Endothelial cell (in vitro differentiated cells): ENCODE measurements around the gene PDE4D. TPM values are rescaled to one million over a fixed set of nuclear protein-coding genes. Genes with fewer than 3 reads are reported as not detected.
"Not testable (repeated sequence)": the region's sequence is repeated elsewhere in the genome, so short reads cannot be mapped to it uniquely, and the experiment has no call there.

Experiments
- DNase-seq: peaks from one replicate; pipeline ENCODE4 v3.0.0; 2021; ENCODE audit warnings: low spot score
- H3K27ac Mint-ChIP-seq: one replicate; pipeline ENCODE4 v1.8.0; 2021; ENCODE audit warnings: mixed read lengths, inconsistent platforms; ENCODE audit not compliant: unreplicated experiment
- H3K27me3 Mint-ChIP-seq: one replicate; pipeline ENCODE4 v1.8.0; 2021; ENCODE audit warnings: mild to moderate bottlenecking, moderate library complexity, mixed read lengths, inconsistent platforms; ENCODE audit not compliant: unreplicated experiment
- H3K36me3 Mint-ChIP-seq: one replicate; pipeline ENCODE4 v1.8.0; 2021; ENCODE audit warnings: mild to moderate bottlenecking, low read depth, mixed read lengths, inconsistent platforms; ENCODE audit not compliant: unreplicated experiment
- H3K4me1 Mint-ChIP-seq: one replicate; pipeline ENCODE4 v1.8.0; 2021; ENCODE audit warnings: mild to moderate bottlenecking, mixed read lengths, inconsistent platforms; ENCODE audit not compliant: unreplicated experiment
- H3K4me3 Mint-ChIP-seq: one replicate; pipeline ENCODE4 v1.8.0; 2021; ENCODE audit warnings: mild to moderate bottlenecking, mixed read lengths, inconsistent platforms; ENCODE audit not compliant: unreplicated experiment
- H3K9me3 Mint-ChIP-seq: one replicate; pipeline ENCODE4 v1.8.0; 2021; ENCODE audit warnings: mixed read lengths, inconsistent platforms; ENCODE audit not compliant: unreplicated experiment
- total RNA-seq: library from RNA; stranded (reverse); fragmentation: NEBNext Ultra II Directional; extraction: Animal tissue kit (Norgen Biotek cat#: 25700); gene quantifications from one replicate; pipeline ENCODE4 v1.2.1, GENCODE V29; 2021; ENCODE audit not compliant: unreplicated experiment
- TF ChIP-seq, protein P1 (sequence below): fragments of 200-600 bp; sonication (generic); IDR thresholded peaks from one replicate; pipeline ENCODE4 v1.5.0; 2021; ENCODE audit warnings: antibody characterized with exemption; ENCODE audit not compliant: unreplicated experiment

Gene PDE4D
- total RNA-seq, 1 donor from 2014 or later = 9.4 TPM

DNA sequence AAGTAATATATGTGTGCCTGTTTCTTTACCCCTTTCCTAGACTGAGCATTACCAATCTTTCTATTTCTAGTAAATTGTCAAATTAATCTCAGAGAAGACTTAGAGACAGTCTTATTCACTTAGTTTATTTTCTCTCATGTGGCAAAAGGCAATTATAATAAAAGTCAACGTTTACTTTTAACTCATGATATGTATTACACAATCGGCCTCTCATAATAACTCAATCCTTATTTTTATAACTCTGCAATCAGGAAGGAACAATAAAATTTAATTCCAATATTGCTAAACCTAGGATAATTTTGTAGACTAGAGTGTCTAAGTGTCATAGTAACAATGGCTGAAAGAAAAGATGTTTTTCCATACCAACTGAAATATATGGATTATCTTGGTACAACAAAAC lies 214.6 kb downstream of the PDE4D start:
- Mint-ChIP-seq H3K27ac (no peak overlapping the region), H3K36me3 (no peaks in the 10 kb centered on the region), H3K4me1 (no peaks in the 10 kb centered on the region), H3K4me3 (no peak overlapping the region), H3K27me3 (no peaks in the 10 kb centered on the region), H3K9me3 (no peaks in the 10 kb centered on the region)
- DNase-seq = no peak
- TF ChIP-seq, protein P1, sequence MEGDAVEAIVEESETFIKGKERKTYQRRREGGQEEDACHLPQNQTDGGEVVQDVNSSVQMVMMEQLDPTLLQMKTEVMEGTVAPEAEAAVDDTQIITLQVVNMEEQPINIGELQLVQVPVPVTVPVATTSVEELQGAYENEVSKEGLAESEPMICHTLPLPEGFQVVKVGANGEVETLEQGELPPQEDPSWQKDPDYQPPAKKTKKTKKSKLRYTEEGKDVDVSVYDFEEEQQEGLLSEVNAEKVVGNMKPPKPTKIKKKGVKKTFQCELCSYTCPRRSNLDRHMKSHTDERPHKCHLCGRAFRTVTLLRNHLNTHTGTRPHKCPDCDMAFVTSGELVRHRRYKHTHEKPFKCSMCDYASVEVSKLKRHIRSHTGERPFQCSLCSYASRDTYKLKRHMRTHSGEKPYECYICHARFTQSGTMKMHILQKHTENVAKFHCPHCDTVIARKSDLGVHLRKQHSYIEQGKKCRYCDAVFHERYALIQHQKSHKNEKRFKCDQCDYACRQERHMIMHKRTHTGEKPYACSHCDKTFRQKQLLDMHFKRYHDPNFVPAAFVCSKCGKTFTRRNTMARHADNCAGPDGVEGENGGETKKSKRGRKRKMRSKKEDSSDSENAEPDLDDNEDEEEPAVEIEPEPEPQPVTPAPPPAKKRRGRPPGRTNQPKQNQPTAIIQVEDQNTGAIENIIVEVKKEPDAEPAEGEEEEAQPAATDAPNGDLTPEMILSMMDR = no peak

DNA sequence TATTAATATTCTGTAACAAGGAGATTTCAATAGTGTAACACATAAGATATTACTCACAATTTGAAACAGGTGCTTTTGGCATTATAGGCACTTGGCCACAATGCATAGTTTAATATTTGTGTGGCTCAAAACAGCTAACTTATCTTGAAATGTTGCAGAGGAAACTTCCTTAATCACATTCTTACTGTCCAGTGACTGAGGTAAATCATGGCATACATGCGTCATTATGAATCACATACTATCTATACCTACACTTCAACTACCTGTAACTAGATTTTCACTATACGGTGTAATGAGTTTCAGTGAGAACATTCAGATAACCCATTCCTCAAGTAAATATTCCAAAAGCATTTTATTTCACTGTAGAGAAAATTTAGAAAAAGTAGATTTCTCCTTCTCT lies 218.8 kb downstream of the PDE4D start:
- Mint-ChIP-seq H3K36me3 (no peaks in the 10 kb centered on the region), H3K27ac (no peak overlapping the region), H3K4me3 (no peak overlapping the region), H3K9me3 (no peaks in the 10 kb centered on the region), H3K4me1 (no peaks in the 10 kb centered on the region), H3K27me3 (no peaks in the 10 kb centered on the region)
- TF ChIP-seq, protein P1 = no peak
- DNase-seq = no peak

DNA sequence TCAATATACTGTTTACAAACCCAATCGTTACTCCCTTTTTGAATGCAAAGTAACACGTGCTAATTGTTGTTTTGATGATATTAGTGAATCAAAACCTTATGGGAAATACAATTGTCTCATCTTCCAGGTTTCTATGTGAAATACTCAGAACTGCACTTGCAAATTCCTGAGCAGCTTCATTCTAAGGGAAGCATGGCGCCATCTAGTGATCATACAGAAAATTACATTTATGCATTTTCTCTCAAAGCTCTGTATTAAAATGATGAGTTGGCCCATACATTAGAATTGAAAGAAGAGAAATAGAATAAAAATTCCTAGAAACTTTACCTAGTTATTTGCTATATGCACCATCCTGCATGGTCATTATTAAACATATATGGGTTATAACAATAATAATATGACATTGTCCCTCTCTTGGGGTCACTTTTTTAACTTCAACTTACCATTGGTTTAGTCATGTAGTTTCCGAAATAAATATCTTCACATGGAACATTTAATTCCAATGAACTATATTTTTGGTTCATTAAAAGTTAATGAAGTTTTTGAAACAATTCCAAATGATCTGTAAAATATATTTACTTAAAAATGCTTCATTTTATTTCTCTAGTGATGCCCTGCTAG lies 220.0 kb downstream of the PDE4D start:
- no peak overlapping the region for H3K27ac Mint-ChIP-seq
- no peaks in the 10 kb centered on the region for H3K36me3 Mint-ChIP-seq
- H3K9me3 Mint-ChIP-seq = no peaks in the 10 kb centered on the region
- DNase-seq = no peak
- TF ChIP-seq, protein P1 = peak; percentile 96
- no peaks in the 10 kb centered on the region for H3K4me1 Mint-ChIP-seq
- no peaks in the 10 kb centered on the region for H3K27me3 Mint-ChIP-seq
- no peak overlapping the region for H3K4me3 Mint-ChIP-seq

DNA sequence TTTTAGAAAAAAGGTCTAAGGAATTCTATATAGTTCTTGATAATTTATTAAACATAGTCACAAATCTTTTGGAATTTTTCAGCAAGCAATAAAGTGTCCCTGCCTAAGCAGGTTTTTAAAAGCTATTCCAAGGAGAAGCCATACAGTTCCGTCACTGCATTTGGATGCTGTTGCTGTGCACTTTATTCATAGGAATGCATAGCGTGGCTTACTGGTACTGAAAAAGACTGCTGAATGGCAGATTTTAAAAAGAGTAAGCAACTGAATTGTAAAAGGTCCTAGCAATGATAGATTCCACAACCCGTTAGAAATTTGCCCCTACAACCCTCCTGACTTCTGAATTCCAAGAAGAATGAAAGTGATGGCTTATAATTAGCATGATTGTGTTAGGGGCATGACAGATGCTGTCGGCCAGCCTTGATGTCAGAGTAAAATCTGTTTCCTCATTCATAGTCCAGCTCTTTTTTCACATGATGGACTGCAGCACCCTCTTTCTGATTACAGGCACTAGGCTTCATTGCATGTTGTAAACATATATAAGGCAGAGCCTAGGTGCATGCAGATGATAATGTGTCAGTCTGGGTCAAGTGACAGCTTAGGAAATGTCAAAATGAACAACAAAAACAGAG lies 227.0 kb downstream of the PDE4D start:
- H3K36me3 Mint-ChIP-seq = no peaks in the 10 kb centered on the region
- no peak for DNase-seq
- no peak overlapping the region for H3K4me3 Mint-ChIP-seq
- no peak overlapping the region for H3K27ac Mint-ChIP-seq
- TF ChIP-seq, protein P1 = no peak
- no peaks in the 10 kb centered on the region for H3K9me3 Mint-ChIP-seq
- H3K4me1 Mint-ChIP-seq = no peaks in the 10 kb centered on the region
- no peaks in the 10 kb centered on the region for H3K27me3 Mint-ChIP-seq

DNA sequence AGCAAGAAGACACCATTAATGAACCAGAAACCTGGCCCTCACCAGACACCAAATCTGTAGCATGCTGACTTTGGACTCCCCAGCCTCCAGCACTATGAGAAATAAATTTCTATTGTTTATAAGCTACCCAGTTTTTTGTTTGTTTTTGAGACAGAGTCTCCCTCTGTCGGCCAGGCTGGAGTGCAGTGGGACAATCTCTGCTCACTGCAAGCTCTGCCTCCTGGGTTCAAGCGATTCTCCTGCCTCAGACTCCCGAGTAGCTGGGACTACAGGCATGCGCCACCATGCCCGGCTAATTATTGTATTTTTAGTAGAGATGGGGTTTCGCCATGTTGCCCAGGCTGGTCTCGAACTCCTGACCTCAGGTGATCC lies 227.7 kb downstream of the PDE4D start:
- H3K4me1 Mint-ChIP-seq, H3K27ac Mint-ChIP-seq, DNase-seq, H3K36me3 Mint-ChIP-seq, H3K4me3 Mint-ChIP-seq, H3K9me3 Mint-ChIP-seq, H3K27me3 Mint-ChIP-seq: not testable (repeated sequence)
